BJ (cell line): ENCODE results near the gene GAPVD1. TPM values are rescaled to one million over a fixed set of nuclear protein-coding genes. Genes with fewer than 3 reads are reported as not detected.

Experiments
- CTCF ChIA-PET: fragments of 350-600 bp; formaldehyde crosslinking; extraction: SDS; loops from one replicate; lab custom pipeline; 2021; ENCODE audit warnings: antibody characterized with exemption, inconsistent platforms; lab: Yijun Ruan, JAX
- POLR2A ChIA-PET: fragments of 300-600 bp; sonication (Branson Sonifier 250); formaldehyde crosslinking; extraction: SDS; loops from one replicate; lab custom pipeline; 2021; ENCODE audit warnings: antibody characterized with exemption; lab: Charles Lee
- DNase-seq: peaks from one replicate; pipeline ENCODE4 v3.0.0-alpha.2; 2011; ENCODE audit warnings: low read depth
- H3K27me3 ChIP-seq: 2 replicates; pipeline ENCODE4 v1.6.0; 2011; ENCODE audit warnings: low read length; ENCODE audit not compliant: control insufficient read depth, insufficient read depth
- H3K36me3 ChIP-seq: 2 replicates; pipeline ENCODE4 v1.5.1; 2011; ENCODE audit warnings: low read length; ENCODE audit not compliant: control insufficient read depth, insufficient read depth
- H3K4me3 ChIP-seq: 2 replicates; pipeline ENCODE4 v1.5.1; 2011; ENCODE audit warnings: low read depth, mild to moderate bottlenecking, control low read depth, low read length
- CTCF ChIP-seq: IDR thresholded peaks from 2 replicates; pipeline ENCODE4 v1.5.1; 2011; ENCODE audit warnings: low read depth, mild to moderate bottlenecking, control low read depth, inconsistent platforms, low read length, moderate library complexity; ENCODE audit not compliant: insufficient read depth
- polyA plus RNA-seq: library from polyadenylated mRNA; depleted of rRNA; stranded (reverse); fragments of >200 nt; gene quantifications from 2 replicates; pipeline ENCODE4 v1.2.3, GENCODE V29; 2011

GAPVD1 gene
- polyA plus RNA-seq, 1 experiment: 11.6 TPM

- DNase-seq: no peak
- no peaks in the 10 kb centered on the region for H3K27me3 ChIP-seq
- ChIA-PET CTCF (interaction anchor here (1.0 to 1.2 kb wide), 3 partner anchors 17 to 124 kb away, joined by 3 to 4 read pairs (median 3); no protein-coding TSS in a partner anchor), POLR2A (no interaction called here)
- H3K36me3 ChIP-seq: peaks cover 7% of the 10 kb centered on the region
- TF ChIP-seq CTCF: no peak
- H3K4me3 ChIP-seq: no peak overlapping the region
These were observed 99.0 kb downstream of the GAPVD1 start for GRCh38 chr9:125360601-125361000.

- H3K36me3 ChIP-seq: peaks cover 8% of the 10 kb centered on the region
- no peaks in the 10 kb centered on the region for H3K27me3 ChIP-seq
- POLR2A ChIA-PET: no interaction called here
- peak; percentile 34; the same call in 1 of the 2 replicates for TF ChIP-seq CTCF
- no peak overlapping the region for H3K4me3 ChIP-seq
- DNase-seq: no peak
- CTCF ChIA-PET: interaction anchor here (0.6 to 1.8 kb wide), 10 partner anchors 11 to 588 kb away, joined by 3 to 5 read pairs (median 3); no protein-coding TSS in a partner anchor
These were observed 100.4 kb downstream of the GAPVD1 start for GRCh38 chr9:125361837-125362531.

- H3K4me3 ChIP-seq: no peak overlapping the region
- no peaks in the 10 kb centered on the region for H3K27me3 ChIP-seq
- ChIA-PET POLR2A (no interaction called here), CTCF (interaction anchor here (1.0 kb wide), 1 partner anchor 216 kb away, joined by 3 read pairs; no protein-coding TSS in a partner anchor)
- TF ChIP-seq CTCF: no peak
- no peak for DNase-seq
- H3K36me3 ChIP-seq: peaks cover 8% of the 10 kb centered on the region
These were observed 105.0 kb downstream of the GAPVD1 start for GRCh38 chr9:125366676-125367075.

GRCh38 chr9:125370786-125371185, 109.2 kb downstream of the GAPVD1 start:
- ChIA-PET POLR2A (no interaction called here), CTCF (interaction anchor here (1.1 to 3.1 kb wide), 3 partner anchors 15 to 598 kb away, joined by 5 to 14 read pairs (median 7); partner anchors contain the start of genes NR6A1 and WDR38)
- TF ChIP-seq CTCF: no peak
- peaks cover 3% of the 10 kb centered on the region for H3K36me3 ChIP-seq
- no peak for DNase-seq
- H3K27me3 ChIP-seq: no peaks in the 10 kb centered on the region
- no peak overlapping the region for H3K4me3 ChIP-seq

GRCh38 chr9:125372441-125373226, 111.0 kb downstream of the GAPVD1 start:
- TF ChIP-seq CTCF: no peak
- CTCF ChIA-PET: interaction anchor here (0.5 to 3.1 kb wide), 5 partner anchors 9 to 602 kb away, joined by 3 to 14 read pairs (median 4); partner anchors contain the start of genes NR6A1 and WDR38
- Histone ChIP-seq H3K4me3 (no peak overlapping the region), H3K27me3 (no peaks in the 10 kb centered on the region), H3K36me3 (0 out of 2 replicates have a peak, but pooled peaks cover 1% of the 10 kb centered on the region)
- DNase-seq: no peak
- POLR2A ChIA-PET: interaction anchor here (0.5 to 0.6 kb wide), 2 partner anchors 51 to 115 kb away, joined by 4 to 7 read pairs; no protein-coding TSS in a partner anchor
